HepG2 (cell line): ENCODE results near the gene P4HA3. TPM values are rescaled to one million over a fixed set of nuclear protein-coding genes. Genes with fewer than 3 reads are reported as not detected.

Experiments used
- ATAC-seq: fragments of 200-7000 bp; cut with Tn5 transposase; 3 replicates; pipeline ENCODE4 v1.9.1; 2020; ENCODE audit warnings: mild to moderate bottlenecking, moderate library complexity
- BruUV-seq: library from RNA; stranded (reverse); fragments of 400-500 nt; replicated peaks from 2 replicates; lab custom pipeline; 2021; lab: Mats Ljungman, UMichigan
- CTCF ChIA-PET: fragments of 300-600 bp; formaldehyde crosslinking; extraction: SDS; loops from one replicate; lab custom pipeline; 2021; ENCODE audit warnings: low total read pairs, inconsistent platforms, low intra/inter-chr PET ratio; lab: Yijun Ruan, JAX
- POLR2A ChIA-PET: fragments of 350-600 bp; sonication (Branson Sonifier 250); formaldehyde crosslinking; loops from one replicate; lab custom pipeline; 2020; ENCODE audit warnings: antibody characterized with exemption, inconsistent platforms; lab: Yijun Ruan, JAX
- DNase-seq: peaks from one replicate; pipeline ENCODE4 v3.0.0-alpha.2; 2015; ENCODE audit warnings: low spot score
- FAIRE-seq: peaks from 3 replicates; lab custom pipeline; 2011; peaks lifted over from hg19 to GRCh38; lab: Jason Lieb, UNC
- H2AFZ ChIP-seq: one replicate; pipeline ENCODE4 v1.6.1; 2011; ENCODE audit warnings: low read length, inconsistent platforms
- H3K27ac ChIP-seq: fragments of 300-600 bp; 3 replicates; pipeline ENCODE4 v1.8.0; 2011; ENCODE audit warnings: mixed run types, mild to moderate bottlenecking, mixed read lengths, low read length, inconsistent platforms; ENCODE audit not compliant: insufficient read depth; ENCODE audit errors: extremely low read length
- H3K27me3 ChIP-seq, 2 experiments: fragments of 200-600 bp in 1 of 2; 2 replicates in 1 of 2; 3 replicates in 1 of 2; pipeline versions ENCODE4 v1.6.0 to v1.8.0; 2011; ENCODE audit warnings: low read length in 2 of 2, mild to moderate bottlenecking in 2 of 2, moderate library complexity in 2 of 2, inconsistent platforms in 1 of 2; ENCODE audit not compliant: insufficient read depth in 2 of 2, control insufficient read depth in 1 of 2
- H3K36me3 ChIP-seq, 2 experiments: fragments of 200-600 bp in 1 of 2; replicated peaks in 1 of 2; 2 replicates in 1 of 2; 3 replicates in 1 of 2; pipeline versions ENCODE4 v1.5.1 to v1.8.0; 2011; ENCODE audit warnings: low read length in 2 of 2, inconsistent platforms in 1 of 2; ENCODE audit not compliant: insufficient read depth in 2 of 2, control insufficient read depth in 1 of 2
- H3K4me1 ChIP-seq: 2 replicates; pipeline ENCODE4 v1.5.1; 2012; ENCODE audit warnings: low read length, inconsistent platforms; ENCODE audit not compliant: insufficient read depth
- H3K4me2 ChIP-seq: 2 replicates; pipeline ENCODE4 v1.6.0; 2011; ENCODE audit warnings: low read depth, low read length, inconsistent platforms
- H3K4me3 ChIP-seq, 3 experiments: fragments of 200-600 bp in 1 of 3; sonication (generic), shearing (Covaris generic) in 1 of 3; replicated peaks in 1 of 3; 2 replicates each; pipeline ENCODE4 v1.5.1; 2011 to 2016; ENCODE audit warnings: low read length in 3 of 3, inconsistent platforms in 2 of 3, low read depth in 2 of 3, mild to moderate bottlenecking in 2 of 3, control low read depth in 1 of 3, mixed read lengths in 1 of 3; ENCODE audit not compliant: insufficient read depth in 1 of 3
- H3K79me2 ChIP-seq: one replicate; pipeline ENCODE4 v1.6.1; 2011; ENCODE audit warnings: low read length, inconsistent platforms; ENCODE audit not compliant: insufficient read depth
- H3K9ac ChIP-seq: 2 replicates; pipeline ENCODE4 v1.6.0; 2011; ENCODE audit warnings: mild to moderate bottlenecking, low read depth, low read length, inconsistent platforms; ENCODE audit not compliant: insufficient read depth
- H3K9me3 ChIP-seq: 2 replicates; pipeline ENCODE4 v1.5.1; 2012; ENCODE audit warnings: mild to moderate bottlenecking, low read length
- H4K20me1 ChIP-seq: 2 replicates; pipeline ENCODE4 v1.6.0; 2011; ENCODE audit warnings: inconsistent platforms, mild to moderate bottlenecking, low read length, moderate library complexity; ENCODE audit not compliant: insufficient read depth
- BHLHE40 ChIP-seq: IDR thresholded peaks from 2 replicates; pipeline ENCODE4 v1.6.1; 2011; ENCODE audit warnings: low read length, improper control_type of control experiment
- ELF3 ChIP-seq: IDR thresholded peaks from 2 replicates; pipeline ENCODE4 v1.6.1; 2016; ENCODE audit warnings: missing genetic modification reagents, missing compliant biosample characterization
- EP300 ChIP-seq, 3 experiments: sonication (generic) in 1 of 3; formaldehyde crosslinking in 1 of 3; IDR thresholded peaks; 2 replicates each; pipeline versions ENCODE4 v1.5.1 to v1.6.1; 2011 to 2020; ENCODE audit warnings: low read depth in 2 of 3, low read length in 2 of 3, borderline replicate concordance in 1 of 3, improper control_type of control experiment in 1 of 3, mild to moderate bottlenecking in 1 of 3, missing genetic modification reagents in 1 of 3, moderate library complexity in 1 of 3
- GZF1 ChIP-seq: sonication (generic); formaldehyde crosslinking; IDR thresholded peaks from 2 replicates; pipeline ENCODE4 v1.5.1; 2020; ENCODE audit warnings: mild to moderate bottlenecking, missing genetic modification reagents
- KMT2A ChIP-seq: sonication (generic); formaldehyde crosslinking; IDR thresholded peaks from 2 replicates; pipeline ENCODE4 v1.4.0; 2020; ENCODE audit warnings: missing genetic modification reagents
- NCOR1 ChIP-seq: fragments of 200-600 bp; sonication (generic); IDR thresholded peaks from 2 replicates; pipeline ENCODE4 v1.7.0; 2017; ENCODE audit warnings: antibody characterized with exemption, low read length, borderline replicate concordance
- NFE2 ChIP-seq: sonication (generic); formaldehyde crosslinking; IDR thresholded peaks from 2 replicates; pipeline ENCODE4 v1.4.0; 2020; ENCODE audit warnings: missing genetic modification reagents
- NFE2L2 ChIP-seq: fragments of 150-350 bp; IDR thresholded peaks from 2 replicates; pipeline ENCODE4 v1.6.1; 2014; ENCODE audit warnings: low read length
- SP1 ChIP-seq, 2 experiments: fragments of 450-650 bp in 1 of 2; sonication (generic) in 1 of 2; formaldehyde crosslinking in 1 of 2; IDR thresholded peaks; 2 replicates each; pipeline versions ENCODE4 v1.4.0 to v1.6.1; 2016 to 2020; ENCODE audit warnings: missing genetic modification reagents in 1 of 2
- STAG1 ChIP-seq: sonication (generic); formaldehyde crosslinking; IDR thresholded peaks from 2 replicates; pipeline ENCODE4 v1.4.0; 2020; ENCODE audit warnings: missing genetic modification reagents
- ZBTB8A ChIP-seq: sonication (generic); formaldehyde crosslinking; IDR thresholded peaks from 2 replicates; pipeline ENCODE4 v1.4.0; 2020; ENCODE audit warnings: mild to moderate bottlenecking, low read depth, missing genetic modification reagents, borderline replicate concordance
- ZEB1 ChIP-seq: IDR thresholded peaks from 2 replicates; pipeline ENCODE4 v1.6.1; 2012; ENCODE audit warnings: mild to moderate bottlenecking, low read depth, inconsistent platforms; ENCODE audit not compliant: insufficient replicate concordance
- ZNF792 ChIP-seq: IDR thresholded peaks from 2 replicates; pipeline ENCODE4 v1.6.1; 2016
- WGBS: methylation state at CpG from one replicate; pipeline ENCODE4 v1.1.6; 2017; ENCODE audit warnings: low lambda C conversion rate; 5-methylcytosine and 5-hydroxymethylcytosine counted together
- in situ Hi-C: cut with HindIII; loops from 2 replicates; pipeline ENCODE4 v1.10.0; 2017; ENCODE audit warnings: low pct_unique_long_range_greater_than_20kb; ENCODE audit not compliant: extremely low pct_ligation_motif_present
- intact Hi-C: fragments of 100-400 bp; cut with micrococcal nuclease; formaldehyde crosslinking; loops from one replicate; pipeline ENCODE4 v1.10.0; 2022; ENCODE audit not compliant: unreplicated experiment
- polyA plus RNA-seq, 8 experiments: library from polyadenylated mRNA; depleted of rRNA in 3 of 8; stranded (reverse) in 7 of 8; unstranded in 1 of 8; fragments of >200 nt; fragmentation: Illumina TruSeq in 4 of 8; extraction: Trizol in 4 of 8; gene quantifications; 2 replicates each; pipeline versions ENCODE4 v1.2.1 to v1.2.3, GENCODE V29; 2011 to 2016; ENCODE audit warnings: low read depth in 4 of 8, missing spikeins in 1 of 8, mixed read lengths in 1 of 8; ENCODE audit not compliant: insufficient read depth in 1 of 8
- total RNA-seq, 5 experiments: library from RNA; depleted of rRNA; stranded (reverse); fragments of >200 nt; fragmentation: Illumina TruSeq; extraction: Trizol; gene quantifications; 2 replicates each; pipeline ENCODE4 v1.2.3, GENCODE V29; 2016; ENCODE audit warnings: low read depth in 1 of 5
- TF ChIP-seq, protein P1 (sequence below), 2 experiments: fragments of 450-650 bp in 1 of 2; sonication (generic) in 1 of 2; formaldehyde crosslinking; IDR thresholded peaks; 2 replicates each; pipeline versions ENCODE4 v1.5.0 to v1.8.0; 2020 to 2022; ENCODE audit warnings: mild to moderate bottlenecking in 1 of 2, missing genetic modification reagents in 1 of 2
- TF ChIP-seq, protein P2 (sequence below): sonication (generic); formaldehyde crosslinking; IDR thresholded peaks from 2 replicates; pipeline ENCODE4 v1.5.0; 2020; ENCODE audit warnings: missing genetic modification reagents, mild to moderate bottlenecking, borderline replicate concordance
- TF ChIP-seq, protein P3 (sequence below): sonication (generic); formaldehyde crosslinking; IDR thresholded peaks from 2 replicates; pipeline ENCODE4 v1.8.0; 2022; ENCODE audit warnings: missing genetic modification reagents, mild to moderate bottlenecking, borderline replicate concordance

Gene P4HA3
- total and polyA plus RNA-seq, 2 of the 13 experiments (the other 11 are each of a cell fraction or from before 2014, with no cell fraction given), result not detected

DNA sequence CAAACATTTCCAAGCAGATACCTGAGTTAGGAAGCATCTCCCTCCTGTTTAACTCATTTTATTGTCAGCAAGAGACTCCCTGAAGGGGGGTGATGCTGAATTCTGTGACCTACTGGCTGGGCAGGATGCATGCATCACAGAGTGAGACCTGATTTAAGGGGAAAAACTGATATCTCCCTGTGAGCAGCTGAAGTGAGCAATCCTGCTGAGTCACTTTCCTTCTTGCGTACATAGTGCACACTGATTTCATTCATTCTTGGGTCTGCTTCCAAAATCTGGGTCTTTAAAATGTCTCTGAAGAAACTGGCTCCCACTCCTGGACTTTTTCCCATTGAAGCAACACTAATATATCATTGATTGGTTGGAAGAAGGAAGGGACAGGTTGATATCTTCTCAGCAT lies 23.3 kb downstream of the P4HA3 start:
- DNase-seq, result no peak
- Histone ChIP-seq H3K79me2 (no peaks in the 10 kb centered on the region), H3K4me1 (no peaks in the 10 kb centered on the region), H3K9ac (no peak overlapping the region), H3K27me3 (no peaks in the 10 kb centered on the region), H3K27ac (no peak overlapping the region), H2AFZ (no peak overlapping the region), H3K9me3 (no peaks in the 10 kb centered on the region), H3K36me3 (no peaks in the 10 kb centered on the region), H4K20me1 (no peaks in the 10 kb centered on the region), H3K4me2 (no peak overlapping the region), H3K4me3 (no peak overlapping the region)
- intact Hi-C loops (no loop called here), in situ Hi-C loops (no loop called here)
- POLR2A ChIA-PET, result no interaction called here
- no TSS peak for BruUV-seq
- FAIRE-seq, result no peak
- no peak for ATAC-seq
- CTCF ChIA-PET, result no interaction called here
- 50% methylated on average over 1 of the region's 1 CpG for WGBS
- TF ChIP-seq, protein P1, sequence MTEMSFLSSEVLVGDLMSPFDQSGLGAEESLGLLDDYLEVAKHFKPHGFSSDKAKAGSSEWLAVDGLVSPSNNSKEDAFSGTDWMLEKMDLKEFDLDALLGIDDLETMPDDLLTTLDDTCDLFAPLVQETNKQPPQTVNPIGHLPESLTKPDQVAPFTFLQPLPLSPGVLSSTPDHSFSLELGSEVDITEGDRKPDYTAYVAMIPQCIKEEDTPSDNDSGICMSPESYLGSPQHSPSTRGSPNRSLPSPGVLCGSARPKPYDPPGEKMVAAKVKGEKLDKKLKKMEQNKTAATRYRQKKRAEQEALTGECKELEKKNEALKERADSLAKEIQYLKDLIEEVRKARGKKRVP (CRISPR knock-in tag; IDR thresholded peaks at IDR 0.05), result no peak
- TF ChIP-seq SP1 (IDR thresholded peaks at IDR 0.05) (no peak), SP1 (CRISPR knock-in tag; IDR thresholded peaks at IDR 0.05) (no peak), EP300 (IDR thresholded peaks at IDR 0.05; ENCODE audit: low read depth in 2 of 2, low read length in 2 of 2) (no peak), EP300 (CRISPR knock-in tag; IDR thresholded peaks at IDR 0.05; ENCODE audit: borderline replicate concordance) (no peak), NFE2 (CRISPR knock-in tag) (peak; percentile 49; the same call in 1 of the 2 replicates), ZBTB8A (no peak), ZNF792 (no peak), ZEB1 (no peak), NCOR1 (no peak), NFE2L2 (peak; percentile 62; the same call in 1 of the 2 replicates), BHLHE40 (no peak), GZF1 (no peak), ELF3 (CRISPR knock-in tag) (no peak), STAG1 (CRISPR knock-in tag) (no peak), KMT2A (CRISPR knock-in tag) (no peak)
- TF ChIP-seq, protein P2, sequence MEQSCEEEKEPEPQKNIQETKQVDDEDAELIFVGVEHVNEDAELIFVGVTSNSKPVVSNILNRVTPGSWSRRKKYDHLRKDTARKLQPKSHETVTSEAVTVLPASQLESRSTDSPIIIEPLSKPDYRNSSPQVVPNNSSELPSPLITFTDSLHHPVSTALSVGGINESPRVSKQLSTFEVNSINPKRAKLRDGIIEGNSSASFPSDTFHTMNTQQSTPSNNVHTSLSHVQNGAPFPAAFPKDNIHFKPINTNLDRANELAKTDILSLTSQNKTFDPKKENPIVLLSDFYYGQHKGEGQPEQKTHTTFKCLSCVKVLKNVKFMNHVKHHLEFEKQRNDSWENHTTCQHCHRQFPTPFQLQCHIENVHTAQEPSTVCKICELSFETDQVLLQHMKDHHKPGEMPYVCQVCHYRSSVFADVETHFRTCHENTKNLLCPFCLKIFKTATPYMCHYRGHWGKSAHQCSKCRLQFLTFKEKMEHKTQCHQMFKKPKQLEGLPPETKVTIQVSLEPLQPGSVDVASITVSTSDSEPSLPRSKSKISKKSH (CRISPR knock-in tag), result no peak
- TF ChIP-seq, protein P3, sequence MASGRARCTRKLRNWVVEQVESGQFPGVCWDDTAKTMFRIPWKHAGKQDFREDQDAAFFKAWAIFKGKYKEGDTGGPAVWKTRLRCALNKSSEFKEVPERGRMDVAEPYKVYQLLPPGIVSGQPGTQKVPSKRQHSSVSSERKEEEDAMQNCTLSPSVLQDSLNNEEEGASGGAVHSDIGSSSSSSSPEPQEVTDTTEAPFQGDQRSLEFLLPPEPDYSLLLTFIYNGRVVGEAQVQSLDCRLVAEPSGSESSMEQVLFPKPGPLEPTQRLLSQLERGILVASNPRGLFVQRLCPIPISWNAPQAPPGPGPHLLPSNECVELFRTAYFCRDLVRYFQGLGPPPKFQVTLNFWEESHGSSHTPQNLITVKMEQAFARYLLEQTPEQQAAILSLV, result no peak
